HG03025 (cell line): ENCODE measurements around the gene DSC2.
"Not testable (repeated sequence)": the region's sequence is repeated elsewhere in the genome, so short reads cannot be mapped to it uniquely, and the experiment has no call there.

Experiments used
- ATAC-seq: cut with Tn5 transposase; IDR thresholded peaks from one replicate; pipeline ENCODE4 v1.9.1; 2021; ENCODE audit warnings: mild to moderate bottlenecking, moderate library complexity; ENCODE audit not compliant: unreplicated experiment, low FRiP score

The DSC2 gene

GRCh38 chr18:31102025-31102684, at the start of gene DSC2:
DSC2 (minus strand) TSS chr18:31102421; CDS start chr18:31101971, 450 bp downstream.
- ATAC-seq, result no peak

GRCh38 chr18:31149351-31149750, 47.1 kb upstream of the DSC2 start:
- no peak for ATAC-seq

GRCh38 chr18:31148600-31148999, 46.4 kb upstream of the DSC2 start:
- no peak for ATAC-seq

- no peak for ATAC-seq
Measured at GRCh38 chr18:31146809-31147208, 44.6 kb upstream of the DSC2 start.

DNA sequence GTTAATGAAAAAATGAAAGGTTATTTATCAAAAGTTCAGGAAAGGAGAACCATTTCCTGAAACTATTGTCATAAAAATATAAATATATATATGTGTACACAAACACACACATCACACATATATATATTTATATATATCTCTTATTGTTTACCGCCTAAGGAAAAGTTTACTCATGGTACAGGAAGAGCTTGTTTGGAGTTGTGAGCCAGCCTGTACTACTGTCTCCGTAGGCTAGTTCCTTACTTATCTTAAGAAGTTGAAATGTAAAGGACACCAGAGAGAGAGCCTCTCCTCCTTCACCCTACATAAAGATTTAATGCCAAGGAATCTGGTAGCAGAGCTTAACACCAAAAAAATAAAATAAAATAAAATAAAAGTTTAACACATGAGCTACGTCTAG, 40.8 kb upstream of the DSC2 start:
- no peak for ATAC-seq

DNA sequence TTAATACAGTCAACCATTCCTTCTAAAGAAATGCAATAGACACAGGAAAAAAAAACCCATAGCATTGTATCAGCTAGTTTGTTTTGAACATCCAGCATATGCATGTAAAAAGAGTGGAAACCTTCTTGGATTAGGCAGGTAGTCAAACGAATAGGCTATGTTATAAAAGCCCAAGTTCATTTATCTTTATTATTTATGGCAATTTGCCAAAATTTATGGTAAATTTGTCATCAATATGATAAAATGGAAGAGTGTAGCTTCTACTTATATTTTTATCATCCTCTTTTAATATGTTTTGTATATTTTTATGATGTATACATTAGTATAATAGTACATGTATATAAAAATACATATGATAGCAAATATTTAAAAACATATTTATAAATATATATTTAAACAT, 36.5 kb upstream of the DSC2 start:
- ATAC-seq, result no peak

DNA sequence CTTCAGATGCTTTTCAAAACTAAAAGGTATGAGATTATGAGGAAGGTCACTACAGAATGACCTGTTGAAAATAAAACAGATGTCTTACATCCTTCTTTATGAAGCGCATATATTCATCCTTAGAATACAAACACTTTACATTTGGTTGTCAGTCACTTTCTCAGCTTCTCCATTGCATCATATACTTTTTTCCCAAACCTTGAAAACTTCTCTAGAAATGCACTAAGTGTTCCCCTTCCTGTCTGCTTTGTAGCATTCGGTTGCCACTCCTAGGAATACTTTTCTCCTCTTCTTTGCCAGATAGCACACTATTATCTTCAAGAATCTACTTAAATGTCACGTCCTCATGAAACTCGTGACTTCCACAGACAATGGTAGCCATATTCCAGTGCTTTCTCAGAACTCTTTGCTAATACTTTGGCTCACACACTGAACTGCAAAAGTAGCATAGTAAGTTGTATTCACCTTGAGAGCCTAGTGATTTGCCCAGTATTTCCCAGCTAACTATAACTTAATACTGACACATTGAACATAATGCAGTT, 32.8 kb upstream of the DSC2 start:
- no peak for ATAC-seq

- no peak for ATAC-seq
Measured at GRCh38 chr18:31129398-31130115, 27.3 kb upstream of the DSC2 start.

DNA sequence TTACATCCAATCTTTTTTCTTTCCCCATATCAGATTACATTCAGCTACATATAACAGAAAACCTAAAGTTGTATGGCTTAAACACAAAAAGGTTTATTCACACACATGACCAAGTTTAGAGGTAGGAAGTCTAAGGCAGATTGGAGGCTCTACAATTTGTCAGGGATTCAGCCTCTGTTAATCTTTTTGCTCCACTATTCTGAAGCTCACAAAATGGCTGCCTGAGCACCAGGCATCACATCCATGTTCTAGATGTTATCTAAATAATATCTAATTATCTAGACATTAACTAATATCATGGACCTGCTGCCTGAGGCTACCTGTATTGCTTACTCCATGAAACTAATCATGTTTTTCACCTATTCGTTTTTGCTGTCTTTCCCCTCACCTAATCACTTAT, 23.7 kb upstream of the DSC2 start:
- ATAC-seq, result no peak

DNA sequence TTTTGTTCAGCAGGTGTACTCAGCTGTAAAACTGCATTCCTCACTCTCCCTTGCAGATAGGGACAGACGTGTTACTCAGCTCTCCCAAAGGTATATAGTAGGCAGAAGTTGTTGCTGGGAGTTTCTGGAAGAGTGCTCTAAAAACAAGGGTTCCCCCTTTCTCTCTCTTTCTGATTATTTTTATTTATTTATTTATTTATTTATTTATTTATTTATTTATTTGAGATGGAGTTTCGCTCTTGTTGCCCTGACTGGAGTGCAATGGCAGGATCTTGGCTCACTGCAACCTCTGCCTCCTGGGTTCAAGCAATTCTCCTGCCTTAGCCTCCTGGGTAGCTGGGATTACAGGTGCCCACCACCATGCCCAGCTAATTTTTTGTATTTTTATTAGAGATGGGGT, 20.9 kb upstream of the DSC2 start:
- not testable (repeated sequence) for ATAC-seq

DNA sequence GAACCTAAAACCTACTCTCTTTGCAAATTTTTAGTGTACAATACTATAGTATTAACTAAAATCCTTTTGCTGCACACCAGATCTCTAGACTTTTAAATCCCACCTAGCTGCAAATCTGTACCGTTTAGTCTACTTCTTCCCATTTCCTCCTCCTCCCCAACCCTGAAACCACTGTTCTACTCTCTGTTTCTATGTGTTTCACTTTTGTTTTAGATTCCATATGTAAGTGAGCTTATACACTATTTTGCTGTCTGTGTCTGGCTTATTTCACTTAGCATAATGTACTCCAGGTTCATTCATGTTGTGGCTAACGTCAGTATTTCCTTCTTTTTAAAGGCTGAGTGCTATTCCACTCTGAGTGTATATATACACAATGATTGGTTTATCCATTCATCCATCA, 18.4 kb upstream of the DSC2 start:
- no peak for ATAC-seq

DNA sequence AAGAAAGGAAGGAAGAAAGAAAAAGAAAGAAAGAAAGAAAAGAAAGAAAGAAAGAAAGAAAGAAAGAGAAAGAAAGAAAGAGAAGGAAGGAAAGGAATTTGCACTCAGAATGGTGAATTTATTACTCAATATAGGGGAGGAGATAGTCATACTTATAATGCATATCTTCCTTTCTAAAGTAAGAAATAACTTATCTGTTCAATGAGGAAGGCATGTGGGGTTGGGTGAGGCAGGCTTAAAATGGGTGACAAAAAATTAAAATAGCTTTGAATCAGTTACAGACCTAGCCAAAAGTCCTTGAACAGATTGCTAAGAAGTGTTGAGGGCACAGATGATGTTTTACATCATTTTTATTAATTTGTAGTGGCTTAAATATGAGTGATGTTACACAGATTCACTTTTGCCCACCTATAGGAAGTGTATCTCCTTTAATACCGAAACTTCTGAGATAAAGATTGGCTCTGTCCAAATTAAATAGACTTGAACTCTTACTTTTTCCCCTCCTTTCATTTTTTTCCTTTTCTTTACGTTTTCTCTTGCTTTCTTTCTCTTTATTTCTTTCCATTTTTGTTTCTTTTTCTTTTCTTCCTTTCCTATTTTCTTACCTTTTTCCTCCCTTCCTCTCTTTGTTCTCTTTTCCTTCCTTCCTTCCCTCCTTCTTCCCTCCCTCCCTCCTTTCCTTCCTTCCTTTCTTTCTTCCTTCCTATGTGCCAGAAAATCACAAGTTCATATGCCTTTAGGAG, 14.8 kb upstream of the DSC2 start:
- ATAC-seq, result no peak

DNA sequence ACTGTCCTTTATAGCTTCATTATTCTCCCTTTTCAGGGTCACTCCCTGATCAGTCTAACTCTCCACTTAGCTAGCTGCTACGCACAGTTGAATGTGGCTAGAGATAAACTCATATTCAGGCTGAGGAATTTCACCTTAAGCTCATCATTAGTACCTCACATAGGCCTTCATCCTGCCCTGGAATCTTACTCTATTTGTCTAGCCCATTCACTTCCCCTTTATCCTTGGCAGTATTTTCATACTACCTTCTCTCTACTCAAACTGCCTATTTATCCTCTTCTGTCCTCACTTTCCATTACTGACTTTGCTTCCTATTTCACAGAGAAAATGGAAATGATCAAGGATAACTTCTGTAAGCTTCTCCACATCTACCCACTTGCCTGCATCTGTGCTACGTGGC, 10.6 kb upstream of the DSC2 start:
- no peak for ATAC-seq

DNA sequence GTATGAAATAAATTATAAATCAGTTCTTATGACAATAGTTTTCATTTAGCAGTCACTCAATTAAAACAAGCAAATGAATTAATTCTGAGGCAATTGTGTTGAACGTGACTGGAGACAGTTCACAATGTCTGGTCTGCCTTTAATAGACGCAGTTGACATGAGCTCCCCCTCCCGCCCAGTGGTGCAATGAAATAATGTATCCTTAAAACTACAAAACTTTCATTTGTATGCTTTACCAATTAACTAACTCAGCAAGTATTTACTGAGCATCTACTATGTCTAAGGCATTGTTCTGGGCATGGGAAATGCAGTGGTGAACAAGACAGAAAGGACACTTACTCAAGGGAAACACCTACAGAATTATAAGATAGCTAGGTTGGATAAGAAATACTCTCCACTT, 3.5 kb upstream of the DSC2 start:
- no peak for ATAC-seq

- ATAC-seq, result no peak
Measured at GRCh38 chr18:31104444-31104843, 2.2 kb upstream of the DSC2 start.

DNA sequence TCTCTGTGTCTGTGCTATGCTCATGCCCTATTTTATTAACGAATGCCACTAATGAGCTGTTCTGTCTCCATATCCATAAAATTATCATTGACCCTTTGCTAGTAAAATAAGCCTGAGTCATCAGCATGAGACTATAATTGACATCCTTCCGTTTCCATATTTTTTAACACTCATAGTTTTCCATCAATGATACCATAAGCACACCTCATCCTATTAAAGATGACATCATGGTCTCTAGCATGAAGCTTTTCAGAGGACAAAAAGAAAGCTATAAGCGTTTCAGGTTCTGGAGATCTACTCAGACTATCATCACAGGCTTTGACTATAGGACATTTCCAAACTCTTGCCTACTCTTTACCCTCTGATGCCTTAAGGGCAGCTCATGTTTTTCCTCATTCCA, 1.2 kb upstream of the DSC2 start:
- ATAC-seq, result no peak

DNA sequence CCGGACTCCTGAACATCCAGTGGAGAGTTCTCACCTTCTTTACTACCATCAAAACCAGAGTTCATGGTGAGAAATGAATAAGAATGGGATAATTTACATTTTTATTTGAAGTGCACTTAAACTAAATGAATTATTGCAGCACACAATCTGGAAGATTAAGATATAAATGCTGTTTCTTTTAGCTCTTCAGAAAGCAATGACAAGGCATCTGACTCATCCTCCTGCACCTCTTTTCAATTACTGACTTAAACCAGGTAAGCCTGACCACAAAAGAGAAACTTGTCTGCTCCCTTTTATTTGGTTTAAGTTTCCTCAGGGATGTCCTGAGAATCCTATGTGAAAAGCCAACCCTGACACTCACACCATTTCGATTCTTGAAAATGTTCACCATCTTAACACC, 720 bp upstream of the DSC2 start:
- no peak for ATAC-seq

- no peak for ATAC-seq
Measured at GRCh38 chr18:31101183-31102024, 817 bp downstream of the DSC2 start.

GRCh38 chr18:31100436-31101182, 1.6 kb downstream of the DSC2 start:
- no peak for ATAC-seq
